HG03039 (cell line): ENCODE data around the gene C11orf86.
"Not testable (repeated sequence)": the region's sequence is repeated elsewhere in the genome, so short reads cannot be mapped to it uniquely, and the experiment has no call there.

ENCODE experiments used
- ATAC-seq: cut with Tn5 transposase; IDR thresholded peaks from one replicate; pipeline ENCODE4 v1.9.1; 2021; ENCODE audit warnings: mild to moderate bottlenecking, moderate library complexity; ENCODE audit not compliant: unreplicated experiment

C11orf86 gene, protein sequence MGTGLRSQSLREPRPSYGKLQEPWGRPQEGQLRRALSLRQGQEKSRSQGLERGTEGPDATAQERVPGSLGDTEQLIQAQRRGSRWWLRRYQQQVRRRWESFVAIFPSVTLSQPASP

DNA sequence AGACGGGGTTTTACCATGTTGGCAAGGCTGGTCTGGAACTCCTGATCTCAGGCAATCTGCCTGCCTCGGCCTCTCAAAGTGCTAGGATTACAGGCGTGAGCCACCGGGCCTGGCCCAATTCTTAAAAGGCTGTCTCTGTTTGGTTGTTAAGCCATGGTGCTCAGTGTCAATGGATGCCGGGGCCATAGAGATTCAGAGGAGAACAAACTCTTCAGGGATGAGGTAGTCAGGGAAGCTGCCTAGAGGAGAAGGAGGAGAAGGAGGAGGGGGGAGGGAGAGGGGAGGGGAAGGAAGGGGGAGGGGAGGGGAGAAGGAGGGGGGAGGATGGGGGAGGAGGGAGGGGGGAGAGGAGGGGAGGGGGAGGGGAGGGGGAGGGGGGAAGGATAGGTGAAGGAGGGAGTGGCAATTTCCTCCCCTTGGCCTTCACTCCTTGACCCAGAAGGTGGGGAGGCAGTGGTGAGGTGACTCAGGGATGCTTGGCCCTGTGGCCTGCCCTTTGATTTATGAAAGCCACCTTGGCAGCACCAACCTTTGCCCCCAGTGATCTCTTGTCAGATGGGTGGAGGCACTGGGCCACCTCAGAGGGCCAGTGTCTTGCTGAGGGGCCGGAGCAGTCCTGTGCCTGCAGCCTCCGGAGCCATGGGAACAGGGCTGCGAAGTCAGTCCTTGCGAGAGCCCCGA is at the start of gene C11orf86:
C11orf86 (plus strand) TSS at position 581 of the 681 bp plus-strand sequence; CDS start at position 640, 59 bp downstream.
- ATAC-seq = no peak

DNA sequence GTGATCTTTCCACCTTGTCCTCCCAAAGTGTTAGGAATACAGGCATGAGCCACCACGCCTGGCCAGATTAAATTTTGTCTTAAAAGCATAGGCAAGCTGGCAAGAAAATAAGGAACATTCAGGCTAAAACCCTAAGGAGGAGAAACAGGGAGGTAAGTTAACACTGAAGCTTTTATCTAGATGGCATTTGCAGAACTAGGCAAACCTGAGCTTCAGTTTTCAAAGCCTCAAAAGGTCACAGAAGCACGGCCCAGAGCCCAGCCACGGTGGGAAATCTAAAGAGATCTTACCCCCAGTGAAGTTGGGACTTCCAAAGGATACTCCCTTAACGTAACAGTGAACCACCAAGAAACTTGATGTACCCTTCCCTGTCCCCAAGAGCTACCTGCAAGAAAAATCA is 45.4 kb upstream of the C11orf86 start:
- no peak for ATAC-seq

DNA sequence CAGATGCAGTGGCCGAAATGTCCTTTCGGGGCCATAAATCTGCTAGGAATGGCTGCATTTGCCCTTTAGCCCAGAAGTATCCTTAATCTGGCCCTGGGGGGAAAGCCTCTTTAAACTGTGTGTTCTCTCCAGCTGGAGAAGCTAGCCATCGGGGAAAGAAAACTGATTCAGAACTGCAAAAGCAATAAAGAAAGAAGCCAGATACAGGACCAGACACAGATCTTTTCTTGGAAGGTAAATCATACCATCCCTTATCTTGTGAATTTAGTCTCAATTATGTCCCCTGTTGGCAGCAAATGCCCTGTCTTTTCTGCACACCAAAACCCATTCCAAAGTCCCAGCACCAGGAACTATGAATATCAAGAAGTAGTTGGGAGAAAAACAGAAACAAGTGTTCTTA is 42.6 kb upstream of the C11orf86 start:
- ATAC-seq = no peak

DNA sequence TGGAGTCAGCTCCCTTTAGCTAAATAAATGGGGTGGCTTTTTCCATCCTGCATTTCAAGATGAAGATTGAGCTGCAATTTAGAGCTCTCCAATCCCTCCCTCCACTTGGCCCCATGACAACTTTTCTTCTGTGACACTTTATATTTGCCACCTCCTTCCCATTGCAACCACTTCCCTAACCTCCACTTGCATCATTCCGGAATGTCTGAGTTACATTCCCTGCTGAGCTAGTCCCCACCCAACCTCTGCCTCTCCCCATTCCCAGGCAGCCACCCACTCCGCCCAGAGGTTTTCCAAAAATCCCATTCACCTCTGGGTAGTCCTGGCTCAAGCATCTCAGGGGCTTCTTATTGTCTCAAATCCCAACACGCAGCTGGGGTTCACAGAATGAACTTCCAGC is 41.6 kb upstream of the C11orf86 start:
- no peak for ATAC-seq

DNA sequence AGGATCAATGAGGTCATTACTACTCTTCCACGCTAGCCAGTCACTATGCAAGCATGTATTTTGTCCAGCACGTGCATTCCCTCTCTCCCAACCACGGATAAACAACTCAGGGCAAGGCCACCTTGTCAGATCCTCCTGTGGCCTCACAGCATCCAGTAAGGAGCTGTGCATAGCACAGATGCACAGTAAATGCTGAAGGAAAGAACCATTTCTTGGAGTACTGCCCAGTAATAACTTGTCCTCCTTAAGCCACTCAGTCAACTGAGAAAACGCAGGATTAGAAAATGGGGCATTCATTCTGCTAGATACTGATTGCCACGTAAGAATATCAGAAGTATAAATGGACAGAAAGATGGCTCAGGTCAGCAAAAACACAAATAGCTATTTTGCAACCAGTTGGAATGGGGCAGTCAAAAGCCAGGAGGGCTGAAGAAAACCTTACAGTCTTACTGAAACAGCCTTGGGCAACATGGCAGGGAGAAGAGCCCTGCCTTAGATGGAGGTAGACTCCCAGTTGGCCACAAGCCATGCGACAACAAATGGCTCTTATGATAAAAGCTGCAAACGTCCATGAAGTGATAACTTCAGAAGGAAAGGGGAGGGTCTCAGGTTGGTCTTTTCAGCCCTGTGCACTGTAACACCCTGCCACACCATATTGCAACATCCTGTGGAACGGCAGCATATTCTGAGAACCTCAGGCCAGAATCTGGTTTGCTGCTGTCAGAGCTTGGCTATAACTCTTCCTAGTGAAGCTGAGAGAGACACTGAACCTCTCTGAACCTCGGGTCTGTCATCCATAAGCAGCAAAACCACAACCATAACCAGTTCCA is 39.9 kb upstream of the C11orf86 start:
- no peak for ATAC-seq

DNA sequence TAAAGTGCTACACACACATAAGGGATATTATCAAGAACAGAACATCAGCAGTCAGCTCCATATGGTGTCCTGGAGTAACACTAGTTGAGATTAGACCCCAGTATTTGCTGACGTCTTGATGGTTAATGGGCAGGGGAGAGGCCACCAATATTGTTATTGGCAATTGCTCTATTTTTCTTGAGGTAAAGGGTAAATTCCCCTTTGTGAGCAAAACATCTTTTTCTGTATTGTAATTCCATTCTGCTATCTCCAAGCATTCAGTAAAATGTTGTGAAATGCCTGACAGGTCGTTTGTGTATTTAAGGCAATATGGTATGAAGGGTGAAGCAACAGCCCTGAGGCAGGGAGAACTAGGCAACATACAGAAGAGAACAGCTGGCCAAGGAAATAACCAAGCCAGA is 38.8 kb upstream of the C11orf86 start:
- no peak for ATAC-seq

DNA sequence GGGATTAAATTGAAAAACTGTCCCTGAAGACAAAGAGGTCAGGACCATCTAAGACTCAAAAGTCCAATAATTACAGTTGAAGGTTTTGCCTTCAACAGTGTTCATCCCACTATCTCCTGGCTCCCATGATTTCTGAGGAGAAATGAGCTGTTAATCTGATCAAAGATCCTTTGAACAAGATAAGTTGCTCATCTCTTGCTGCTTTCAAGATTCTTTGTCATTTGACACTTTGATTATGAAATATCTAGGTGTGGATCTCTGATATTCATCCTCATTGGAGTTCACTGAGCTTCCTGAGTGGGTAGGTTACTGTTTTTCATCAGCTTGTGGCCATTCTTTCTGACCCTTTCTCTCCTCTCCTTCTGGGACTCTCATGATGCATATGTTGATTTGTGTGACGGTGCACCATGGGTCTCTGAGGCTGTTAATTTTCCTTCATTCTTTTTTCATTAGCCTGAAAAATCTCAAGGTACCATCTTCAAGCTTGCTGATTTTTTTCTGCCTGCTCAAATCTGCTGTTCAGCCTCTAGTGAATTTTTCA is 37.8 kb upstream of the C11orf86 start:
- ATAC-seq = no peak

DNA sequence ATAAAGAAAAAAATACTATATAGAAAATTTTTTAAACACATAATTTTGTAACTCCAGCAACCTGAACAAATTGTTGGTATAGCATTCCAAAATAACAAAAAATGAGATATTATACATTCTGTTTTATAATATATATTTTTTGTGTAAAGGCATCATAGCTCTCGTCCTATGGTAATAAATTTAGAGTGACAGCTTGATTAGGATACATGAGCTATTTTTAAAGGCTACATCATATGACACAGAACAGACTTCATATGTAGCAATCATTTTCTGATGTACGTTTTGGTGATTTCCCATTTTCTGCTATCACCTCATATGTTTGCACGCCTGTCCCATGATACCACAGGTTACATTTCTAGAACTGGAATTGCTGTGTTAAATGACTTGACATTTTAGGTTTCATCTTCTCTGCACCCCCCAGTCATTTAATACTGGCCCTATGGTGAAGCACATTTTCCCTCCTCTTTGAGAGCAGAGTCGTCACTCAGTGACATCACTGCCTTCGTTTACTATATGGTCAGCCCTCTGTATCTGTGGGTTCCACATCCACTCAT is 36.4 kb upstream of the C11orf86 start:
- ATAC-seq = no peak

DNA sequence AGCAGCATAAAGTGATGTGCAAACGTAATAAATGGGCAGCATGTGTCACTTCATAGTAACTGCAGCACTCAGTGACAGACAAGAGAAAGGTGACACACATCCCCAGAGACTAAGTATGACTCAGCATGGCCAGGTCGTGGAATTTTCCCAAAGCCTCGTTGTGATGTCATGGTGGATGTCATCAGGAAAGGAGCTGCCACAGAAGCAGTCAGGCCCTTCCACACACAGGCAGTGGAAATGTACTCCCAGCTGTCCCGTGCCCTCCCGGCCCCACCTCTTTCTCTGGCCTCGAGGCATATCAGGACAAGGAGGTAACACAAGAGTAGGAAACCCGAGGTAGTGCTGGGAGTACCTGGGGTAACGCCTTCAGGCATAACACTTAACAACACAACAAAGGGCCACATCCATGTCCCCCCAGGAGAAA is 25.0 kb upstream of the C11orf86 start:
- no peak for ATAC-seq

DNA sequence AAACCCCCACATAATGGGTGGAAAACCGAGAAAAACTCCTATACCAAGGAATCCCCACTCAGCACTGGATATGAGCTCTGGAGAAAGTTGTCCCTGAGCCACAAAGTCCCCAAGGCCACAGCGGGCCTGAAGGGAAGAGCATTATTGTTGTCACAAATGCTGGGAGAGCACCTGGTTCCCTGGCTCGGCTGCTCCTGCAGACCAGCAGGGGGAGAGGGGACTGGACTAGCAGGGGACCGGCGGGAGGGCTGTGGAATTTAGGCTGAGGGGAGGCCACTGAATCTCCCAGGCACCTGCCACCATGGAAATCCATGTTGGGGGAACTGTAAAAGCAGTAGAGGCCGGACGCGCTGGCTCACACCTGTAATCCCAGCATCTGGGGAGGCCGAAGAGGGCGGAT is 24.0 kb upstream of the C11orf86 start:
- no peak for ATAC-seq

DNA sequence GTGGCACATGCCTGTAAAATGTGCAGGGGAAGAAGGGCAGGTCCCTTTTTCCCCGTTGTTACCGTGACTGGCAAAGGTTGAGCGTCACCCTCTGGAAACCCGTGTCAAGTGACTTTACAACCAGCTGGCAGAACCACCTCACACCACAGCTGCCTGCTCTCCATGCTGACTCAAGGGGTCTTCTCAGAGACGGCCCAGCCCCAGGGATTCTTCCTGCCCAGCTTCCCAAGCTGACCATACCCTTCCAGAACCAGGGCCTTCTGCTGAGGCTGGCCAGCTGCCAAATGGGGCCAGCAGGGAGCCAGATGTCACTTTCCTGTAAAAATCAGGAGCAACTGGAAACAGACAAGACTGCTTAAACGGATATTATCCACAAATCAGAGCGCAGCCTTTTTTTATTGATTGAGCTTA is 23.2 kb upstream of the C11orf86 start:
- no peak for ATAC-seq

DNA sequence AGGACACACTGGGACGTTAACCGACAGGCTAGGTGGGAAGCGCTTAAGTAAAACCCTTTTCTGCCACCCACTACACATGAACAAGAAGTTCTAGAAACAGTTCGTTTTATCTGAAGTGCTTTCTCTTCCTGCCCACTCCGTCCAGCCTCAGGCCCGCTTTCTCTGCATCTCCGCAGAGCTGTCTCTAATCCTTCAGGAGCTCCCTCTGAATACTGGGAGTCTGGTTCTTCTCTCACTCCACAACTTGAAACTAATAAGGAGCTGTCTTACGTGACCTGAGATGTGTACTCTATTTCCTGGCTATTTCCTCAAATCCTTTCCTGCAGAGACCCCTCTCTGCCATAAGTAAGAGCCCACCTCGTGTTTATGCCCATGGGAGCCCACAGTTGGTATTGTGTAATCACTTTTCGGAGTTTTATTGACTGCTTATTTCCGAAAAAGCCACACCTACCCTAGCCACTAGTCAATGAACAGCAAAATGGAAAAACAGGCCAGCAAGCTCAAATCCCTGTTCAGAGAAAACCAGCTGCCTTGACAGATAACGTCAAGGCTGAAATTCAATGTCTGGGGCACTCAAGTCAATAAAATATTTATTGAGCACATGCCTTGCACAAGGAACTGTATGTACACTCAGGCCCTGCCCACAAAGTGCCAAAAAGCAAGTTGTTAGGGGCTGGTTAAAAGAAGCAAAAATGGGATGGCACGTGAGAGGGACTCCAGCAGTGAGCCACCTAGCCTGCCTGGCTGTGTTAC is 21.8 kb upstream of the C11orf86 start:
- no peak for ATAC-seq

DNA sequence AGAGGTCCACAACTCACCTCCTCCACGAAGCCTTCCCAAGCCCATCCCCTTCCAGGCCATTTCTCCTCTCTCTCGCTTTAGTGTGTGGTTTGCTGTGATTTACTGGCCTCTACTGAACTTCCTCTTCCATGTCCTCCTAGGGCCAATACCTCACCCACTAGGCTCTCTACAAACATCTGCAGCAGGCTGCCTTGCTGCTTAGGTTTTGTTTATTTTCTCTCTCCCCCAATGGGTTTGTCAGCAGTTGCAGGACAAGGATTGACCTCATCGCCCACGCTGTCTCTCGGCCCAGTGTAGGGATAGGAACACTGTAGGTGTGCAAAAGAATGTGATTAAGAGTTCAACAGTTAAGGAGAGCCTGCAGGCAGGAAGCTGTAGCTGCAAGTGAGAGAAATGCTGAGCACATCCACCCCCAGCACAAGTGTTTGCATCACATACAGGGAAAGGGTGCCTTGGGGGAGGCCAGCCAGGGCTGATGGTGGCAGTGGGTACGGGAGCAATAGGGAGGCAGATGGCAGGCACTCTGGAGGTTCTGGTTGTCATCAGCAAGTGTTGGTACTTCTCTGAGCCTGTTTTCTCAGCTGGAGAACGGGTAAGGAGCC is 18.3 kb upstream of the C11orf86 start:
- ATAC-seq = no peak

DNA sequence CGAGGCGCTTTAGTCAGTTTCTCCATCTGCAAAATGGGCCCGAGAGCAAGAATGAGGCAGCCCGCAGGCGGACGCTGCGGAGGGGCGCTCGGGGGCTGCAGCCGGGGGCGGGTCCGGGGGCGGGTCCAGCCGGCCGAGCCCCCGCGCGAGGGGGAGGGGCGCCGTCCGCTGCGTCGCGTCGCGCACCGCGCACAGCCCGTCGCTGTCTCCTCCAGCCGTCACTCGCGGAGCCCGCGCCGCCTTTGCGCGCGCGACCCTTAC is 17.2 kb upstream of the C11orf86 start:
- no peak for ATAC-seq

DNA sequence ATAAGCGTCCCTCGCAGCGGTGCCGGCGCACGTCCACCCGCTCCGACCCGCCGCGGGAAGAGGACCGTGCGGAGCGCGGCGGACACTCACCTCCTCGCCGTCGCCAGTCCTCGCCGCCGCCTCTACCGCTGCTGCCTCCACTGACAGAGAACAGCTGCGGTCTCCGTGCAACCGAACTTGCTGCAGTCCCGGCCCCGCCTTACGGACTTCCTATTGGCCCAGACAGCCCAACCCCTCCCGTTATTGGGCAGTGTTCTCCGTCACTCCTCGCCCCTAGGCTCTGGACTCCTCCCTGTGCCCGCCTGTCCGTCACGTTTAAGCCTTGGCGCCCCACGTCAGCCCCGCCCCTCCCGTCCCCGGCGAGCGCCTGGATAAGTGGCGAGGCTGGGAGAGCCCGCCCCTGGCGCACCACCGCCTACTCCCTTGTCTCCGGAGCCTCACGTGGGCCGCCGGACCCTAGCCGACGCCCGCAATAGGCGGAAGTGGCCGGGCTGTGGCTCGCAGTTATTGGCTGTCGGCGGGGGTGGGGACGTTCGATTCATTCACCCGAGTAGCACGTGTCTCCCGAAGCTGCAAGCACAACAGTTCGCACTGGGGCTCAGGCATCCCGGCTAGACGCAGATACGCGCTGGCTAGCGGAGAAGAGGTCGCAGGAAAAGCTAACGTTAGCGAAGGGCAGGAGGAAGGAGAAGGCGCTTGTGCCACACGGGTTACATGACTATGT is 16.7 kb upstream of the C11orf86 start, which contains the start of gene PC:
PC (minus strand) TSS at position 152 of the 724 bp plus-strand sequence. CDS start 86,224 bp downstream, outside the sequence.
- peak; percentile 87 for ATAC-seq

DNA sequence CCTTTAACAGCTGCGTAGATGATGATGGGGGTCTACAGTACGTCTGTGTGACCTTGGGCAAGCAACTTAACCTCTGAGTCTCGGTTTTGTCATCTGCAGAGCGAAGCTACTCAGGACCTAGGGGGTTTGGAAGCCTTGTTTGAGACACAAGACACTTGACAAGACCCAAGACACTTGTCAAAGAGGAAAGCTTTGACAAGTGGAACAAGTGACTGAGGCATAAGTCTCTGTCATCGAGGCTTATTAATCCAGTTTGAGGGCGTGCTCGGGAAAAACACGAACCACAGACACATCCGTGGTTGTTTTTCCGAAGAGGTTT is 16.2 kb upstream of the C11orf86 start:
- no peak for ATAC-seq

DNA sequence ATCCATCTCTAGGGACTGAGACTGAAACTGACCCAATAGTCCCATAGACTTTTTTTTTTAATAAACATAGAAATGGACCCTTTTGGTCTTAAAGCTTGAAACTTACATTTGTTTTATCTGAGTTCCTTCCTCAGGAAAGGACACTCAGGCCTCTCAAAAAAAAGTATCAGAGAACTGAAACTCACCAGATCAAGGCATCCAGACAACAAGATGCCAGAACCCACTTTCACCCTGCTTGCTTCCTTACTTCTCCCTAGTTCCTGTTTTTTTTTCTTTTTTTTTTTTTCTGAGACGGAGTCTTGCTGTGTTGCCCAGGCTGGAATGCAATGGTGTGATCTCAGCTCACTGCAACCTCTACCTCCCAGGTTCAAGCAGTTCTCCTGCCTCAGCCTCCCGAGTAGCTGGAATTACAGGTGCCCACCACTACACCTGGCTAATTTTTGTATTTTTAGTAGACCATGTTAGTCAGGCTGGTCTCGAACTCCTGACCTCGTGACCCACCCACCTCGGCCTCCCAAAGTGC is 13.4 kb upstream of the C11orf86 start:
- ATAC-seq = not testable (repeated sequence)

DNA sequence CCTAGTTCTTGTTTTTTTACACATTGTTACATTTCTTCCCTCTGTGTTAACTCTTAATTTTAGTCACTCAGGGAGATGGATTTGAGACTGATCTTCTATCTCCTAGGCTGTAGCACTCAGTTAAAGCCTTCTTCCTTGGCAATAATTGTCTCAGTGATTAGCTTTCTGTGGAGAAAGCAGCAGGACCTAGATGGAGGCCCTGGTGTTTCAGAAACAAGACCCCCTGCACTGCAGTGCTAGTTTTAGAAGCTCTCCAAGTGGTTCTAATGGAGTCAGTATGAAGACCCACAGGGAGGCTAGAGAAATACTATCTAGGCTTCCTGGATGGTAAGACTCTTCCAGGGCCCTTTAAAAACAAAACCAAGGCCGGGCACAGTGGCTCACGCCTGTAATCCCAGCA is 12.9 kb upstream of the C11orf86 start:
- no peak for ATAC-seq

DNA sequence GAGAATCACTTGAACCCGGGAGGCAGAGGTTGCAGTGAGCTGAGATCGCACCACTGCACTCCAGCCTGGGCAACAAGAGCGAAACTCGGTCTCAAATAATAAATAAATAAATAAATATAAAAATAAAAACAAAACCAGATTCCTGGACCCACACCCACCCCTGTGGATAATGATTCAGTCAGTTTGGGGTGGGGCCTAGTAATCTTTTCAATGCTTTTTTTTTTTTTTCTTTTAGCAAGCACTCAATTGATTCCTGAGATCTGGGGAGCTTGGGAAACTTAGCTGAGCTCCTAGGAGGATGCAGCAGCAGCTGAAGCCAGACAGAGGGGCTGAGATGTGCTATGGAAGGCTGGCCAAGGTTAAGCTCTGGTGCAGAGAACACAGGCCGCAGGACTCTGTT is 12.3 kb upstream of the C11orf86 start:
- no peak for ATAC-seq

DNA sequence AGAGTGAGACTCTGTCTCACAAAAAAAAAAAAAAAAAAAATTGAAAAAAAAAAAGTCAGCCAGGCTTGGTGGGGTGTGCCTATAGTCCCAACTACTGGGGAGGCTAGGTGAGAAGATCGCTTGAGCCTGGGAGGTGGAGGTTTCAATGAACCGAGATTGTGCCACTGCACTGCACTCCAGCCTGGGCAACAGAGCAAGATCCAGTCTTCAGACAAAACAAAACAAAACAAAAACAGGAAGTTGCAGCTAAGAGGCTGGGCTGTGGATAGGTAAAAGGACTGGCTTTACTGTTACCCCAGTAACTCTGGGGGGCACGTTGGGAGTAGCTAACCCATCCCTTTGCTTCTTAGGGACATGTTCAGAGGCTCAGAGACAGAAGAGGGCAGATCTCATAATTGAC is 10.6 kb upstream of the C11orf86 start:
- ATAC-seq = no peak
